Fibroblast of mammary gland (primary cell): Measurements from ENCODE around the gene E2F7.

ENCODE experiments used
- DNase-seq: peaks from one replicate; pipeline ENCODE4 v3.0.0-alpha.2; 2010; ENCODE audit warnings: low read depth
- H3K4me3 ChIP-seq: 2 replicates; pipeline ENCODE4 v1.5.1; 2011; ENCODE audit warnings: low read depth, mild to moderate bottlenecking, low read length, moderate library complexity; ENCODE audit not compliant: control insufficient read depth
- CTCF ChIP-seq: conservative IDR thresholded peaks from 2 replicates; pipeline ENCODE4 v1.5.1; 2011; ENCODE audit warnings: low read depth, low read length, inconsistent platforms; ENCODE audit not compliant: control insufficient read depth, insufficient read depth

E2F7 gene, protein sequence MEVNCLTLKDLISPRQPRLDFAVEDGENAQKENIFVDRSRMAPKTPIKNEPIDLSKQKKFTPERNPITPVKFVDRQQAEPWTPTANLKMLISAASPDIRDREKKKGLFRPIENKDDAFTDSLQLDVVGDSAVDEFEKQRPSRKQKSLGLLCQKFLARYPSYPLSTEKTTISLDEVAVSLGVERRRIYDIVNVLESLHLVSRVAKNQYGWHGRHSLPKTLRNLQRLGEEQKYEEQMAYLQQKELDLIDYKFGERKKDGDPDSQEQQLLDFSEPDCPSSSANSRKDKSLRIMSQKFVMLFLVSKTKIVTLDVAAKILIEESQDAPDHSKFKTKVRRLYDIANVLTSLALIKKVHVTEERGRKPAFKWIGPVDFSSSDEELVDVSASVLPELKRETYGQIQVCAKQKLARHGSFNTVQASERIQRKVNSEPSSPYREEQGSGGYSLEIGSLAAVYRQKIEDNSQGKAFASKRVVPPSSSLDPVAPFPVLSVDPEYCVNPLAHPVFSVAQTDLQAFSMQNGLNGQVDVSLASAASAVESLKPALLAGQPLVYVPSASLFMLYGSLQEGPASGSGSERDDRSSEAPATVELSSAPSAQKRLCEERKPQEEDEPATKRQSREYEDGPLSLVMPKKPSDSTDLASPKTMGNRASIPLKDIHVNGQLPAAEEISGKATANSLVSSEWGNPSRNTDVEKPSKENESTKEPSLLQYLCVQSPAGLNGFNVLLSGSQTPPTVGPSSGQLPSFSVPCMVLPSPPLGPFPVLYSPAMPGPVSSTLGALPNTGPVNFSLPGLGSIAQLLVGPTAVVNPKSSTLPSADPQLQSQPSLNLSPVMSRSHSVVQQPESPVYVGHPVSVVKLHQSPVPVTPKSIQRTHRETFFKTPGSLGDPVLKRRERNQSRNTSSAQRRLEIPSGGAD

DNA sequence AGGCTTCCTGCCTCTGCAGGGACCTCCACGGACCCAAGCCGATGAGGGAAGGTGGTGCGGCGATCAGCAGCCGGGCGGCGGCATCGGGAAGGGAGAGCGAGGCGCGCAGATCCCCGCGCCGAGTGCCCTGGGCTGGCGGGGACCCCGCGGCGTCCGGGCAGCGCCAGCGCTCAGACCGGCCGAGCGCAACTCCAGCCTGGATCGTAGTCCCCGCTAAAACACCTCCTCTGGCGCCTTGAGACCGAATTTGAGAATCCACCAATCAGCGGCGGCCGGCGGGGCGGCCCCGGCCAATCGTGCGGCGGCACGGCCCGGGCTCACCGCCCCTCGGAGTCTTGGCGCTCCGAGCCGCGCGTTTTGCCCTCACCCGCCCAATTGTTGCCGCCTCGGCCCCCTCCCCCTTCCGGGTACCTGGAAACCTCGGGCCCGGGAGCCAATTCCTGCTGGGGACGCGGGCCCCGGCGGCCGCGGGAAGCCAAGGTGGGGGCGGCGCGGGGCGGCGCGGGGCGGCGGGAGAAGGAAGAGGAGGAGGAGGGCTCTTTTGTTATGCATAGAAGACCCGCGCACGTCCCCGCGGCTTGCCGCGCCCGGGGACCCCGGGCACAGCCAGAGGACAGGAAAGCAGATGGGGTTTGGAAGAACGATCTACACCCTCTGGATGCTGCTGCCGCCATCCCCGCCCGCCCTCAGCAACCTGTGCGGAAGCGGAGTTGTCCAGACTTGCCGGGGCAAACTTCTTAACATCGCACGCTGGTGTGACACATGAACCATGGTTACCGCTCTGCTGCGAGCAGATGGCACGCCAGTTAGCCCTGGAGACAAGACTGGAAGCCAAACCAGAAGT, at the start of gene E2F7:
TSS of gene E2F7 (minus strand) at position 209 of the 844 bp plus-strand sequence. CDS start 934 bp downstream, outside the sequence.
- peak; percentile 84 for DNase-seq
- peak within 1 kb of the TSS; percentile 79 for H3K4me3 ChIP-seq
- no peak for TF ChIP-seq CTCF

- no peak for TF ChIP-seq CTCF
- no peak overlapping the region for H3K4me3 ChIP-seq
- peak; percentile 59 for DNase-seq
Observed at GRCh38 chr12:77113971-77114370, 48.6 kb upstream of the E2F7 start.

DNA sequence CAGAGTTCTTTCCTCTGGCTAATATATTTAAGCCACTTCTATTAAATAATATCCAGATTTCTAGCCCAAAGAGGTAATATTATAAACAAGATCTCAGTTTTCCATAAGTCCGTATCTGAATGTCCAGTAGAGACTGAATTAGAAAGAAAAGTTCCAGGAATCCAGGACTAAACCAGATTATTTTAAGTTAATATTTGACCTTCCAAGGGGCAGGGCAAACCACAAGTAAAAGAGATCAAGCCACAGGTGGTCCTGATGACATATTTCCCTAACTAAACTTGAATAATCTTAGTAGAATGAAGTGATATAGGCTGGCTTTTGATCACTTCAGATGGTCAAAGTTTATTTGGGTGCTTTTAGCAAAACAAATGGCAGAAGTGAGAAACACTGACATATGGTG, 43.3 kb upstream of the E2F7 start:
- TF ChIP-seq CTCF = no peak
- DNase-seq = no peak
- H3K4me3 ChIP-seq = no peak overlapping the region

DNA sequence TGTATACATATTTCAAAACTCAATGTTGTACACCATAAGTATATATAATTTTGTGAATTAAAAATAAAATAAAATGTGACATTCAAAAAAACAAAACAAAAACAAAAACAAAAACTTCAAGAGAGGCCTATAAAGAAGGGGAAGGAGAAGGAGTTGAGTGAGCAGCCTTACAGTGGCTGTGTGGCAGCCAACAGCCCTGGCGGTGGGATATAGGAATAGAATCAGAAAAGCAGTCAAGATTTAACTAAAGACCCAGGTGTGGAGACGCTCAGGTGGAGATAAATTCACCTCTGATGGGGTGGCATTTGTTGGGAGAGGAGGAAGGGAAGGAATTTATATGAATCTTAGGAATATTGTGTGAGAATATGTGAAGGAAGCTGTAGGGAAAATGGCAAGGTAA, 41.8 kb upstream of the E2F7 start:
- no peak for TF ChIP-seq CTCF
- no peak for DNase-seq
- H3K4me3 ChIP-seq = no peak overlapping the region

DNA sequence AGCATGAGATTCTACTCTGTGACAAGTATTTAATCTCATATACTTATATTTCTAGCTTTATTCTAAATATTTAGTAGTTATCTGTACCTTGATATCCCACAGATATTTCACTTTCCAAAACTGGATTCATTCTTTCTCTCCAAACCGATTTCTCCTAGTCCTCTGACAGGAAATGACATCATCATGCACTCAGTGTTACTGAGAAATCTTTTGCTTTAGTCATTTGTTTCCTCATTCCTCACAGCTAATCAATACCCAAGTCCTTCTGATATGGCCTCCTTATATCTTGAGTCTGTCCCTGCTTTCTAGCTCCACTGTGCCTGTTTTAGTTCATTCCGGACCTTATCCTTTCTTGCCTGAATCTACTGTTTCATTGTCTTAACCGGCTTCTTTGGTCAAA, 39.4 kb upstream of the E2F7 start:
- H3K4me3 ChIP-seq = no peak overlapping the region
- TF ChIP-seq CTCF = no peak
- peak; percentile 61 for DNase-seq

GRCh38 chr12:77104286-77104685, 38.9 kb upstream of the E2F7 start:
- TF ChIP-seq CTCF = no peak
- H3K4me3 ChIP-seq = no peak overlapping the region
- DNase-seq = peak; percentile 28
